NCI-H2107 treated with DMSO at 0.1 percent for 48 hours (cell line): ENCODE data around the gene MYOZ3.

Source experiments
- DNase-seq: peaks from one replicate; lab custom pipeline; 2025; ENCODE audit not compliant: unreplicated experiment; lab: John Stamatoyannopoulos, UW

Gene MYOZ3

DNA sequence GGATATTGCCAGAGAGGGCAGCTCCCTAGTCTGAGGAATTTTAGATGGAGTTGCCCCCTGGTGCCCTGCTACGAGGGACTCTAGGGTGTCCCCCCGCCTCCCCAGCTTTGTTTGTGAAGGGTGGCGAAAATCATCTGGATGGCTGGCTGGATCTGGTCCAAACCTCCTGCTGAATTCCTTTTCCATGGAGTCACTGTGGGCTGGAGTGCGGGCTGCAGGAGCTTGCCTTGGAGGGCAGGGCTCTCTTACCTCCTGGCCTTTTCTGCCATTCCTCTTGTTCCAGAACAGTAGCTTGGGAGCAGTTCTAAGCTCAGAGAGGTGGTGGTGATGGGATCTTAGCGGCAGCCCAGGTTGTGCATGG, 18.5 kb upstream of the MYOZ3 start:
- no peak for DNase-seq

- no peak for DNase-seq
Observed at GRCh38 chr5:150642991-150643710, 17.9 kb upstream of the MYOZ3 start.

- DNase-seq: no peak
Observed at GRCh38 chr5:150644058-150644457, 17.0 kb upstream of the MYOZ3 start.

DNA sequence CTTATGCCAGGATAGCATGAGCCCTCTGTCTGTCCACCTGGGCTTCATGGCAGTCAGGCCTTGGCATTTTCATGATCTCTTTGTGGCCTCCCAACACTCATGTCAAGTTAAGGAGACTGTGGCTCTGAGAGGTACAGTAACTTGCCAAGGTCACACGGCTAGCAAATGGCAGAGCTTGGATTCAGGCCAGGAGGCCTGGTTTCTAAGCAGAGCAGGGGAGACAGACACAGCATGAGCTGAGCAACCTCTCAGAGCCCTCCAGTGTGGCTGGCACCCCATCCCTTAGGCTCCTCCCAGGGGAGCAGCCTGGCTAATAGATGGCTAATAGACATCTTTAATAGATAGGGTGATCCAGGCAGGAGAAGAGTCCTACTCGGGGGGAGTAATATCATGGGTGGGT, 16.5 kb upstream of the MYOZ3 start:
- DNase-seq: no peak

DNA sequence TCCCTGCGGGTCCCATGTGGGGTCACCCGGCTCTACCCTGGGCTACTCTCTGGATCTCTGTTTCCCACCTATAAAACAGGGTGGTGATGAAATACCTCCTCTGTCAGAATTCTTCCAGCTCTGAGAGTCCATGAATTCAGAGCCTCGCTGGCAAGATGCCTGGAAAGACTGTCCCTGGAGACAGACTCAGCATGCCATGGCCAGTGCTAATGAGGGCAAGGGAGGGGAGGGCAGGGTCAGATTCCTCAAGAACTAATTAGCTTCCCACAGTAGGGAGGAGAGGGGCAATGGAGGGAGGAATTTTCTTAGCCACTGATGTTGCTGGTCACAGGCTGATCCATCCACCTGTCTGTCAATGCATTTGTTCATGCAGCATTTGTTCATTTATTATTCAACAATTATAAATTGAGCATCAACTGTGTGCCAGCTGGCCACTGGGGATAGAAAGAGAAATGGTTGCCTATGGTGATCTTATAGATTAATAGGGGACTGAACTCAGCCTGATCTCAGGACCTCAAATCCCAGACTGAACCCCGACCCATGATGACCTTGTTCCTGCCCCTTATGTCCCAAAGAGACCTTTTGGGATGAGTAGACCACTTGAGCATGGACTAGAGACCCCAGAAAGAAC, 15.9 kb upstream of the MYOZ3 start:
- DNase-seq: no peak

GRCh38 chr5:150647275-150648251, 13.5 kb upstream of the MYOZ3 start:
- DNase-seq: no peak

GRCh38 chr5:150648294-150649107, 12.6 kb upstream of the MYOZ3 start:
- DNase-seq: no peak

DNA sequence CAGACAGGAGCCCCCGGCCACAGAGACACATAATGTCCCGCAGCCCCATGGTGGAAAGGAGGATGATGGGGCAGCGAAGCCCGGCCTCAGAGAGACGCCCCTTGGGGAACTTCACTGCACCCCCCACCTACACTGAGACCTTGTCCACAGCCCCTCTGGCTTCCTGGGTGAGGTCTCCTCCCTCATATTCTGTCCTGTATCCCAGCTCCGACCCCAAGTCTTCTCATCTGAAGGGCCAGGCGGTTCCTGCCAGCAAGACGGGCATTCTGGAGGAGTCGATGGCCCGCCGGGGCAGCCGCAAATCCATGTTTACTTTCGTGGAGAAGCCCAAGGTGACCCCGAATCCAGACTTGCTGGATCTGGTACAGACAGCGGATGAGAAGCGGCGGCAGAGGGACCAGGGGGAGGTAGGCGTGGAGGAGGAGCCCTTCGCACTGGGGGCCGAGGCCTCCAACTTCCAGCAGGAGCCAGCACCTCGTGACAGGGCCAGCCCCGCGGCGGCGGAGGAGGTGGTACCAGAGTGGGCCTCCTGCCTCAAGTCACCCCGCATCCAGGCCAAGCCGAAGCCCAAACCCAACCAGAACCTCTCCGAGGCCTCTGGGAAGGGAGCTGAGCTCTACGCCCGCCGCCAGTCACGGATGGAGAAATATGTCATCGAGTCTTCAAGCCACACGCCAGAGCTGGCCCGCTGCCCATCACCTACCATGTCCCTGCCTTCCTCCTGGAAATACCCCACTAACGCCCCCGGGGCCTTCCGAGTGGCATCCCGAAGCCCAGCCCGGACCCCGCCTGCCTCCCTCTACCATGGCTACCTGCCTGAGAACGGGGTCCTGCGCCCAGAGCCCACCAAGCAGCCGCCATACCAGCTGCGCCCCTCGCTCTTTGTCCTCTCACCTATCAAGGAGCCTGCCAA, 11.7 kb upstream of the MYOZ3 start:
- no peak for DNase-seq

DNA sequence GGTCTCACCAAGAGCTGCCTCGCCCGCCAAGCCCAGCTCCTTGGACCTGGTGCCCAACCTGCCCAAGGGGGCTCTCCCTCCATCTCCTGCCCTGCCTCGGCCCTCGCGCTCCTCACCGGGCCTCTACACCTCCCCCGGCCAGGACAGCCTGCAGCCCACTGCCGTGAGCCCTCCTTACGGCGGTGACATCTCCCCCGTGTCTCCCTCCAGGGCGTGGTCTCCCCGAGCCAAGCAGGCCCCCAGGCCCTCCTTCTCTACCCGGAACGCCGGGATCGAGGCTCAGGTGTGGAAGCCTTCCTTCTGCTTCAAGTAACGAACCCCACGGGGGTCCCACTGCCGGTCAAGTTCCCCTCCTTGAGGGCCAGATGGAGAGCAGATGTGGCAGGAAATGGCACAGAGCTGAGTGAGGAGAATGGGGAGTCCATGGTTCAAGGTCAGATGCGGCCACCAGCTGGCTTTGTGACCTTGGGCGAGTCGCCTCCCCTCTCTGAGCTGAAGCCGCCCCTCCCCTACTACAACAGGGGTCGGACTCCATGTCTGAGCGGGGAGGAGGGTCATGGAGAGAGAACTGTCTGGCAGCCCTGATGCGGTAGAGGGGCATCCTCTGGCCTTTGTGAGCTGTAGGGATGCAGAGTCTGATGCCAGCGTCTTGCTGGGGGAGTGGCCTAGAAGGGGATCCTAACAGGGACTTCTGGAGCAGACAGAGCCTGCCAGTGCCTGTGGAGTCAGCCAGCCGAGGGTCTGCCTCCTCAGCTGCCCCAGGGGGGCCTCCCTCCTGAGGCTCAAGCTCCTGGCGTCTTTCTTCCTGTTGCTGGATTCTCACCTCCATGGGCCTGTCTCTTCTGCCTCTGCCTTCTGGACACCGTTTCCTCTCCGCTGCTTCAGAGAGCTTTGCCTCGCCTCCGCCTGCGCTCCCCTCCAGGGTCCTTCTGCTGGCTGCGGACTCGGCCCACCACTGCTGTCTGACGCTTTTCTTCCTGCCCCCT, 10.7 kb upstream of the MYOZ3 start:
- no peak for DNase-seq

GRCh38 chr5:150651382-150651781, 9.7 kb upstream of the MYOZ3 start:
- no peak for DNase-seq

GRCh38 chr5:150651924-150652671, 9.0 kb upstream of the MYOZ3 start:
- DNase-seq: no peak

GRCh38 chr5:150653145-150653761, 7.8 kb upstream of the MYOZ3 start:
- no peak for DNase-seq

DNA sequence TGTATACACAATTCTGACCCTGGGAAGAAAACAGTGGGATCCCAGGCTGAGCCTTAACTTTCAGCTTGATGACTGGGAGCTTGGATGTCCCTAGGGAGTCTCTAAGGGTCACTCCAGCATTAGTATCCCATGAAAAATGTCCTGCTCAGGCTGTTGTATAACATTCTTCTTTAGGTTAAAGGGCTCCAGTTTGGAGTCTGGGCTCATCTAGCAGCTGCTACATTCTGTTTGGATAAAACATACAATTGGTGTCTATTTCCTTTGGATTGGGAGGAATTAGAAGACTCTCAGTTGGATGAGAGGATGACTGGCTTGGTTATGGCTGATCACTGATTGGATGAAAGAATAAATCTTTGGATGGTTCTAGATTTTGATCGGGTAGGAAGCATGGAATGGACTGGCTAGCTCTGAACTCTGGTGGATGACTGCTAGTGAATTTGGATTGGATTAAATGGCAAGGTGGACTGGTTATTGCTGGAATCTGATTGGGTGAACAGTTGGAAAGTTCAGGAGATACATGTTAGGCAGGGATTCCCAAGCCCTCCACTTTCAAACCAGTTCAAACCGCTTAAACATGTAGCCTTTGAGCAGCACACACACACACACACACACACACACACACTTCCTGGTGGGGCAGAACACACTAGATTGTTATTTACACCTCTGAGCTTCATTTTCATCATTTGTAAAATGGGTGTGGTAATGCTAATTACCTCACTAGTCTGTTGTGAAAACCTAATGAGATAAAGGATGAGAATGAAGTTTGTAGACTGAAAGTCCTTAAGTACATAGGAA, 7.1 kb upstream of the MYOZ3 start:
- no peak for DNase-seq

DNA sequence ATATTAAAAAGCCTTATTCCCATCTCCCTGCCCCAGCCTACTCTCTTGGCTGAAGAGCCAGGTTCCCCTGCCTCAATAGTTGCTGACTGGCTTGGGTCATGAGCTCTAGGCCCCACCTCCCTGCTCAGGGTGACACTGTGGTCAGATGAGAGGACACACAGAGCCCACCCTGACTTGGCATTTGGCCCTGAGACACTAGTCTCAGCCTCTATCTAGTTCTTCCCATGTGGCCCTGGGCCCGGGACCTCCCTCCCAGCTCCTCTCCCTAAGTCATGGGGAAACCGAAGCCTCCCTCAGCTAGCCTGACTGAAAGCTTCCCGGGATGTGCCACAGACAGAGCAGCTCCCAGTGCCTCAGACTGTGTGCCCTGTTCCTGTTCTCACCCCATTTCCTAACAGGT, 5.8 kb upstream of the MYOZ3 start:
- DNase-seq: no peak

- no peak for DNase-seq
Observed at GRCh38 chr5:150656191-150657132, 4.6 kb upstream of the MYOZ3 start.

DNA sequence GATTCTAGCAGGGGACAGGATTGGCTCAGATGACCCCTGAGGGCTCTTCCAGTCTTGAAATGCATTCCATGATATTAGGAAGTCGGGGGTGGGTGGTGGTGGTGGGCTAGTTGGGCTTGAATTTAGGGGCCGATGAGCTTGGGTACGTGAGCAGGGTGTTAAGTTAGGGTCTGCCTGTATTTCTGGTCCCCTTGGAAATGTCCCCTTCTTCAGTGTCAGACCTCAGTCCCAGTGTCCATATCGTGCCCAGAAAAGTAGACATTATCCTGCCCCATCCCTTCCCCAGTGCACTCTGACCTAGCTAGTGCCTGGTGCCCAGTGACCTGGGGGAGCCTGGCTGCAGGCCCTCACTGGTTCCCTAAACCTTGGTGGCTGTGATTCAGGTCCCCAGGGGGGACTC, 2.9 kb upstream of the MYOZ3 start:
- no peak for DNase-seq
